BLaER1 treated with 17β-estradiol and CSF1 and Interleukin-3, amounts not matched to agents 10 nM and 100 nM (cell line): ENCODE data around the gene LEF1.

Experiments
- H3K27ac ChIP-seq, 11 experiments: shearing (Covaris generic); formaldehyde crosslinking; 2 replicates each; pipeline ENCODE4 v1.8.1; 2022
- H3K27me3 ChIP-seq, 11 experiments: shearing (Covaris generic); formaldehyde crosslinking; 2 replicates each; pipeline ENCODE4 v1.8.1; 2022
- H3K36me3 ChIP-seq, 11 experiments: shearing (Covaris generic); formaldehyde crosslinking; 2 replicates each; pipeline ENCODE4 v1.8.1; 2022
- H3K4me1 ChIP-seq, 10 experiments: shearing (Covaris generic); formaldehyde crosslinking; 2 replicates each; pipeline ENCODE4 v1.8.1; 2022
- H3K4me2 ChIP-seq, 11 experiments: shearing (Covaris generic); formaldehyde crosslinking; 2 replicates each; pipeline ENCODE4 v1.8.1; 2022
- H3K4me3 ChIP-seq, 10 experiments: shearing (Covaris generic); formaldehyde crosslinking; 2 replicates each; pipeline ENCODE4 v1.8.1; 2022
- H3K9ac ChIP-seq, 11 experiments: shearing (Covaris generic); formaldehyde crosslinking; 2 replicates each; pipeline ENCODE4 v1.8.1; 2022
- H3K9me3 ChIP-seq, 11 experiments: shearing (Covaris generic); formaldehyde crosslinking; replicated peaks in 1 of 11; 2 replicates each; pipeline ENCODE4 v1.8.1; 2022
- H4K20me1 ChIP-seq, 11 experiments: shearing (Covaris generic); formaldehyde crosslinking; 2 replicates each; pipeline ENCODE4 v1.8.1; 2022
- Cebpa-rat ChIP-seq, 11 experiments: shearing (Covaris generic); IDR thresholded peaks; 2 replicates each; pipeline ENCODE4 v1.8.1; 2022

Gene LEF1

GRCh38 chr4:108005807-108006206 lies 162.9 kb downstream of the LEF1 start:
- Histone ChIP-seq H3K4me2 (no peak overlapping the region), H3K27ac (no peak overlapping the region), H3K36me3 (peaks cover under 1 to 79% (median 48%) of the 10 kb centered on the region in 11 experiments; a peak in 20 of 22 replicates), H3K27me3 (no peaks in the 10 kb centered on the region), H4K20me1 (peaks cover 0 to 5% (median 0%) of the 10 kb centered on the region in 11 experiments; a peak in 1 of 22 replicates), H3K4me3 (no peak overlapping the region), H3K9ac (no peak overlapping the region), H3K4me1 (peaks cover 5 to 19% (median 15%) of the 10 kb centered on the region in 10 experiments; a peak in 17 of 20 replicates), H3K9me3 (peaks cover 0 to 49% (median 23%) of the 10 kb centered on the region in 11 experiments; a peak in 15 of 22 replicates)
- no peak for TF ChIP-seq Cebpa-rat (IDR thresholded peaks at IDR 0.05)

- peaks cover 0 to 19% (median 13%) of the 10 kb centered on the region in 10 experiments; a peak in 14 of 20 replicates for H3K4me1 ChIP-seq
- no peak overlapping the region for H3K4me3 ChIP-seq
- H3K36me3 ChIP-seq: peaks cover 6 to 79% (median 48%) of the 10 kb centered on the region in 11 experiments; a peak in 21 of 22 replicates
- TF ChIP-seq Cebpa-rat (IDR thresholded peaks at IDR 0.05): no peak
- no peak overlapping the region for H3K9ac ChIP-seq
- peaks cover 0 to 54% (median 29%) of the 10 kb centered on the region in 11 experiments; a peak in 15 of 22 replicates for H3K9me3 ChIP-seq
- H3K27me3 ChIP-seq: no peaks in the 10 kb centered on the region
- peaks cover 0 to 5% (median 0%) of the 10 kb centered on the region in 11 experiments; a peak in 1 of 22 replicates for H4K20me1 ChIP-seq
- H3K27ac ChIP-seq: no peak overlapping the region
- H3K4me2 ChIP-seq: peak overlapping the region in 3 of 11 experiments; percentile 35 to 54 (median 46); a peak in 4 of 22 replicates
Observed at GRCh38 chr4:108004646-108005045, 164.1 kb downstream of the LEF1 start.

GRCh38 chr4:108003982-108004515 lies 164.7 kb downstream of the LEF1 start:
- Histone ChIP-seq H3K36me3 (peaks cover 6 to 79% (median 47%) of the 10 kb centered on the region in 11 experiments; a peak in 21 of 22 replicates), H3K9ac (no peak overlapping the region), H3K9me3 (peaks cover 0 to 48% (median 27%) of the 10 kb centered on the region in 11 experiments; a peak in 15 of 22 replicates), H3K27me3 (no peaks in the 10 kb centered on the region), H3K4me3 (no peak overlapping the region), H4K20me1 (peaks cover 0 to 5% (median 0%) of the 10 kb centered on the region in 11 experiments; a peak in 1 of 22 replicates), H3K4me1 (peaks cover 0 to 19% (median 13%) of the 10 kb centered on the region in 10 experiments; a peak in 13 of 20 replicates), H3K4me2 (peak overlapping the region in 7 of 11 experiments; percentile 11 to 54 (median 45); a peak in 12 of 22 replicates), H3K27ac (no peak overlapping the region)
- no peak for TF ChIP-seq Cebpa-rat (IDR thresholded peaks at IDR 0.05)

GRCh38 chr4:108001540-108002135 lies 167.1 kb downstream of the LEF1 start:
- H3K4me1 ChIP-seq: peaks cover 15 to 36% (median 30%) of the 10 kb centered on the region in 10 experiments
- peaks cover 0 to 26% (median 16%) of the 10 kb centered on the region in 11 experiments; a peak in 14 of 22 replicates for H3K9me3 ChIP-seq
- H3K36me3 ChIP-seq: peaks cover 6 to 74% (median 51%) of the 10 kb centered on the region in 11 experiments; a peak in 21 of 22 replicates
- H3K27me3 ChIP-seq: no peaks in the 10 kb centered on the region
- H3K9ac ChIP-seq: no peak overlapping the region
- no peak overlapping the region for H3K4me3 ChIP-seq
- TF ChIP-seq Cebpa-rat (IDR thresholded peaks at IDR 0.05): no peak
- H4K20me1 ChIP-seq: peaks cover 0 to 7% (median 0%) of the 10 kb centered on the region in 11 experiments; a peak in 1 of 22 replicates
- H3K27ac ChIP-seq: no peak overlapping the region
- no peak overlapping the region for H3K4me2 ChIP-seq

- no peak overlapping the region for H3K9ac ChIP-seq
- peaks cover 0 to 9% (median under 1%) of the 10 kb centered on the region in 11 experiments; a peak in 6 of 22 replicates for H4K20me1 ChIP-seq
- no peak overlapping the region for H3K4me2 ChIP-seq
- H3K4me3 ChIP-seq: no peak overlapping the region
- no peak overlapping the region for H3K27ac ChIP-seq
- peaks cover 0 to 26% (median 15%) of the 10 kb centered on the region in 11 experiments; a peak in 14 of 22 replicates for H3K9me3 ChIP-seq
- no peaks in the 10 kb centered on the region for H3K27me3 ChIP-seq
- peaks cover 6 to 82% (median 51%) of the 10 kb centered on the region in 11 experiments; a peak in 21 of 22 replicates for H3K36me3 ChIP-seq
- H3K4me1 ChIP-seq: peaks cover 17 to 48% (median 37%) of the 10 kb centered on the region in 10 experiments
- TF ChIP-seq Cebpa-rat (IDR thresholded peaks at IDR 0.05): no peak
Observed at GRCh38 chr4:107999932-108000539, 168.7 kb downstream of the LEF1 start.

GRCh38 chr4:107997794-107998193 lies 170.9 kb downstream of the LEF1 start:
- H3K9ac ChIP-seq: peak overlapping the region in 7 of 11 experiments; percentile 15 to 35 (median 32); a peak in 7 of 22 replicates
- peaks cover 6 to 73% (median 51%) of the 10 kb centered on the region in 11 experiments; a peak in 21 of 22 replicates for H3K36me3 ChIP-seq

More at GRCh38 chr4:107997794-107998193, 170.9 kb downstream of the LEF1 start:
- TF ChIP-seq Cebpa-rat (IDR thresholded peaks at IDR 0.05): no peak
- Histone ChIP-seq H3K27me3 (no peaks in the 10 kb centered on the region), H3K4me3 (no peak overlapping the region), H3K4me1 (peaks cover 35 to 55% (median 46%) of the 10 kb centered on the region in 10 experiments), H4K20me1 (peaks cover 0 to 30% (median 16%) of the 10 kb centered on the region in 11 experiments; a peak in 15 of 22 replicates), H3K27ac (peak overlapping the region in 9 of 11 experiments; percentile 28 to 58 (median 44); a peak in 16 of 22 replicates), H3K4me2 (peak overlapping the region; percentile 63 to 88 (median 70)), H3K9me3 (peaks cover 0 to 25% (median 15%) of the 10 kb centered on the region in 11 experiments; a peak in 14 of 22 replicates)
